ENCODE results near the gene RPL36. TPM values are rescaled to one million over a fixed set of nuclear protein-coding genes. Genes with fewer than 3 reads are reported as not detected.

Gene RPL36
- polyA plus RNA-seq, 3 donors, result 336 to 708 (median 627) TPM

DNA sequence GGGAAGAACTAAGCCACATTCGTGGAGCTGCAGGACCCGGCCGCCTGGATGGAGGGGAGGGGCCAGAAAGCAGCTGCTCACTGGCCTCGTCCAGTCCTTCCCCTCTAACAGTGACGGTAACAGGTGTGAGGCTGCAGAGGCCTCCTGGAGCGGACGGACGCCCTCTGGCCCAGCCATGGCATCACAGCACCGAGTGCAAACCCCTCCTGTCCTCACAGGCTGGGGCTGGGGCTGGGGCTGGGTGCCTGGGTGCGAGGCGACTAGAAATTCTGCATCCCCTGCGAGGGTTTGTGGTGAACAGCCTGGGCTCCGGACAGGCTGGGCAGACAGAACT, 13.4 kb upstream of the RPL36 start:
- Histone ChIP-seq H3K9me3 (replicated peaks in 1 of 2; ENCODE audit: control insufficient read depth in 1 of 2, insufficient read depth in 1 of 2, low read length in 2 of 2) (no peaks in the 10 kb centered on the region), H3K4me1 (ENCODE audit: control insufficient read depth in 1 of 2, insufficient read depth in 2 of 2, low read length in 2 of 2) (peaks cover 14 to 20% of the 10 kb centered on the region in 2 donors)

DNA sequence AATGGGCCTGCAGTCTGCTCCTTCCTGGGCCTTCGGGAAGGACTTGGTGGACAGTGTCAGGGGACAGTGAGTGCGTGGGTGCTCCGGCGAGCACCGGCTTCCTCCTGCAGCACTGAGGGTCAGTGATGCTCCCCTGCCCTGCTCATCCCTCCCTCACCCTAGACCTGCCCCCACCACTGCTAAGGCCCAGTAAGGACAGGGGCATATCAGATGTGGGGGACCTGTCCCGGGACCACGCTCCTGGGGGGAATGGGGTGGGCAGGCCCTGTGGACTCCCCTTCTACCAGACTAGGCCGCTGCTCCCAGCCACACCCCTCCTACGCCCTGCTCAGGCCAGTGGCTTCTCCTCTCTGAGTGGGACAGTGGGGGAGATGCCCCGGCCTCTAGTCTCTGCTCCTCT, 13.0 kb upstream of the RPL36 start:
- 98% methylated on average over 5 of the region's 10 CpGs for WGBS (ENCODE audit: insufficient coverage)
- Histone ChIP-seq H3K79me2 (ENCODE audit: insufficient read depth, low read length) (peaks cover 8% of the 10 kb centered on the region), H3K36me3 (replicated peaks in 1 of 2; ENCODE audit: control insufficient read depth in 1 of 2, insufficient read depth in 2 of 2, low read length in 2 of 2) (peaks cover 0 to under 1% of the 10 kb centered on the region in 2 donors), H4K20me1 (ENCODE audit: insufficient read depth, low read length) (no peaks in the 10 kb centered on the region), H3K9me3 (replicated peaks in 1 of 2; ENCODE audit: control insufficient read depth in 1 of 2, insufficient read depth in 1 of 2, low read length in 2 of 2) (no peaks in the 10 kb centered on the region), H3K4me1 (ENCODE audit: control insufficient read depth in 1 of 2, insufficient read depth in 2 of 2, low read length in 2 of 2) (peaks cover 14 to 20% of the 10 kb centered on the region in 2 donors), H3K4me3 (replicated peaks in 1 of 3; ENCODE audit: low read depth in 2 of 3, low read length in 3 of 3) (no peak overlapping the region), H3K27ac (ENCODE audit: low read depth in 1 of 2, low read length in 2 of 2) (no peak overlapping the region), H2AFZ (ENCODE audit: insufficient read depth, low read depth, low read length, poor library complexity, severe bottlenecking) (no peak overlapping the region), H3K4me2 (replicated peaks; ENCODE audit: extremely low read depth, low read length, poor library complexity, severe bottlenecking) (no peak overlapping the region), H3K27me3 (ENCODE audit: control insufficient read depth in 2 of 2, insufficient read depth in 2 of 2, low read length in 2 of 2) (no peaks in the 10 kb centered on the region), H3K9ac (ENCODE audit: insufficient read depth, low read length, poor library complexity, severe bottlenecking) (peak overlapping the region; percentile 4)
- TF ChIP-seq, protein P1, sequence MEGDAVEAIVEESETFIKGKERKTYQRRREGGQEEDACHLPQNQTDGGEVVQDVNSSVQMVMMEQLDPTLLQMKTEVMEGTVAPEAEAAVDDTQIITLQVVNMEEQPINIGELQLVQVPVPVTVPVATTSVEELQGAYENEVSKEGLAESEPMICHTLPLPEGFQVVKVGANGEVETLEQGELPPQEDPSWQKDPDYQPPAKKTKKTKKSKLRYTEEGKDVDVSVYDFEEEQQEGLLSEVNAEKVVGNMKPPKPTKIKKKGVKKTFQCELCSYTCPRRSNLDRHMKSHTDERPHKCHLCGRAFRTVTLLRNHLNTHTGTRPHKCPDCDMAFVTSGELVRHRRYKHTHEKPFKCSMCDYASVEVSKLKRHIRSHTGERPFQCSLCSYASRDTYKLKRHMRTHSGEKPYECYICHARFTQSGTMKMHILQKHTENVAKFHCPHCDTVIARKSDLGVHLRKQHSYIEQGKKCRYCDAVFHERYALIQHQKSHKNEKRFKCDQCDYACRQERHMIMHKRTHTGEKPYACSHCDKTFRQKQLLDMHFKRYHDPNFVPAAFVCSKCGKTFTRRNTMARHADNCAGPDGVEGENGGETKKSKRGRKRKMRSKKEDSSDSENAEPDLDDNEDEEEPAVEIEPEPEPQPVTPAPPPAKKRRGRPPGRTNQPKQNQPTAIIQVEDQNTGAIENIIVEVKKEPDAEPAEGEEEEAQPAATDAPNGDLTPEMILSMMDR (IDR thresholded peaks at IDR 0.05), result no peak
- no peak overlapping the region for H3K4me3 Mint-ChIP-seq
- peaks cover 21% of the 10 kb centered on the region for H3K4me1 Mint-ChIP-seq
- peaks cover 0 to 5% (median 0%) of the 10 kb centered on the region in 7 donors for H3K9me3 Mint-ChIP-seq
- intact Hi-C loops (cut with micrococcal nuclease), result no loop called here
- H3K27ac Mint-ChIP-seq, result peak overlapping the region in 1 of 7 donors; percentile 36
- H3K27me3 Mint-ChIP-seq (ENCODE audit: low read depth in 3 of 3), result peaks cover 0 to 5% (median 4%) of the 10 kb centered on the region in 3 donors
- peaks cover 0 to 15% of the 10 kb centered on the region in 2 donors for H3K36me3 Mint-ChIP-seq
- no peak for DNase-seq

More for the DNA sequence above, 13.4 kb upstream of the RPL36 start:
- TF ChIP-seq, protein P1 (IDR thresholded peaks at IDR 0.05), result no peak
- Mint-ChIP-seq H3K4me1 (peaks cover 21% of the 10 kb centered on the region), H3K9me3 (peaks cover 0 to 5% (median 0%) of the 10 kb centered on the region in 7 donors), H3K36me3 (peaks cover 2 to 19% of the 10 kb centered on the region in 2 donors), H3K27ac (peak overlapping the region in 1 of 7 donors; percentile 57), H3K27me3 (ENCODE audit: low read depth in 3 of 3) (peaks cover 0 to 5% (median 4%) of the 10 kb centered on the region in 3 donors), H3K4me3 (no peak overlapping the region)
- H3K4me2 ChIP-seq (replicated peaks; ENCODE audit: extremely low read depth, low read length, poor library complexity, severe bottlenecking), result no peak overlapping the region
- H3K4me3 ChIP-seq (replicated peaks in 1 of 3; ENCODE audit: low read depth in 2 of 3, low read length in 3 of 3), result no peak overlapping the region
- H3K27ac ChIP-seq (ENCODE audit: low read depth in 1 of 2, low read length in 2 of 2), result no peak overlapping the region
- no peak for DNase-seq
- no peaks in the 10 kb centered on the region for H3K27me3 ChIP-seq (ENCODE audit: control insufficient read depth in 2 of 2, insufficient read depth in 2 of 2, low read length in 2 of 2)
- H2AFZ ChIP-seq (ENCODE audit: insufficient read depth, low read depth, low read length, poor library complexity, severe bottlenecking), result no peak overlapping the region
- intact Hi-C loops (cut with micrococcal nuclease), result no loop called here
- peak overlapping the region; percentile 4 for H3K9ac ChIP-seq (ENCODE audit: insufficient read depth, low read length, poor library complexity, severe bottlenecking)
- peaks cover 8% of the 10 kb centered on the region for H3K79me2 ChIP-seq (ENCODE audit: insufficient read depth, low read length)
- peaks cover 0 to 4% of the 10 kb centered on the region in 2 donors for H3K36me3 ChIP-seq (replicated peaks in 1 of 2; ENCODE audit: control insufficient read depth in 1 of 2, insufficient read depth in 2 of 2, low read length in 2 of 2)
- H4K20me1 ChIP-seq (ENCODE audit: insufficient read depth, low read length), result no peaks in the 10 kb centered on the region
- WGBS (ENCODE audit: insufficient coverage), result 87% methylated on average over 10 of the region's 13 CpGs

Measured in CD14-positive monocyte (primary cell).